NB4 (cell line): Measurements from ENCODE around the gene GLOD5.

ENCODE experiments used
- DNase-seq: peaks from one replicate; pipeline ENCODE4 v3.0.0; 2010; ENCODE audit warnings: low read depth
- H3K4me3 ChIP-seq: one replicate; pipeline ENCODE4 v1.5.1; 2011; ENCODE audit warnings: mild to moderate bottlenecking, low read depth, low read length, moderate library complexity
- CTCF ChIP-seq: IDR thresholded peaks from one replicate; pipeline ENCODE4 v1.5.1; 2012; ENCODE audit warnings: low read depth, low read length
- MAX ChIP-seq: IDR thresholded peaks from 2 replicates; pipeline ENCODE4 v1.6.1; 2011; ENCODE audit warnings: low read depth, low read length
- MYC ChIP-seq: IDR thresholded peaks from 2 replicates; pipeline ENCODE4 v1.6.1; 2011; ENCODE audit warnings: low read depth, low read length
- POLR2A ChIP-seq: IDR thresholded peaks from 2 replicates; pipeline ENCODE4 v1.6.1; 2011; ENCODE audit warnings: mild to moderate bottlenecking; ENCODE audit not compliant: insufficient read length; ENCODE audit errors: extremely low read depth

Gene GLOD5

DNA sequence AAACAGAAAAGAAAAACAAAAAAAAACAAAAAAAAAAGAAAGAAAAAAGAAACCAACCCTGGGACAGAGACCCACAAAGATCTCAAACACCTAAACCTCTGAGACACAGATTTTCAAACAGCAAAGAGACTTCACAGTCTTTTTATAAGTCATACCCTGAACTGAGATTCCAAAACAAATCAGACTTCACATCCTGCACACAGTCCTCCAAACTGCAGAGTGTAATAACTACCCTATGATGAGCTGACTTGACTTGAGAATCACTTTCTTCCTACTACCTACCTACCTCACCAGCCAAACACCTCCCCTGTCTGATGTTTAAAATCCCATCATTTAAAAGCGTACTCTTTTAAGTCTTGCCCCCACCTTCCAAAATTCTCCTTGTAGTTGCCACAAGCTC, 25.2 kb upstream of the GLOD5 start:
- no peak for TF ChIP-seq MYC
- H3K4me3 ChIP-seq, result peak overlapping the region; percentile 64
- peak; percentile 6 for DNase-seq

- TF ChIP-seq POLR2A (no peak), MAX (no peak), CTCF (no peak), MYC (no peak)
- peak overlapping the region; percentile 64 for H3K4me3 ChIP-seq
- DNase-seq, result no peak
Measured at GRCh38 chrX:48736878-48737212, 24.7 kb upstream of the GLOD5 start.

DNA sequence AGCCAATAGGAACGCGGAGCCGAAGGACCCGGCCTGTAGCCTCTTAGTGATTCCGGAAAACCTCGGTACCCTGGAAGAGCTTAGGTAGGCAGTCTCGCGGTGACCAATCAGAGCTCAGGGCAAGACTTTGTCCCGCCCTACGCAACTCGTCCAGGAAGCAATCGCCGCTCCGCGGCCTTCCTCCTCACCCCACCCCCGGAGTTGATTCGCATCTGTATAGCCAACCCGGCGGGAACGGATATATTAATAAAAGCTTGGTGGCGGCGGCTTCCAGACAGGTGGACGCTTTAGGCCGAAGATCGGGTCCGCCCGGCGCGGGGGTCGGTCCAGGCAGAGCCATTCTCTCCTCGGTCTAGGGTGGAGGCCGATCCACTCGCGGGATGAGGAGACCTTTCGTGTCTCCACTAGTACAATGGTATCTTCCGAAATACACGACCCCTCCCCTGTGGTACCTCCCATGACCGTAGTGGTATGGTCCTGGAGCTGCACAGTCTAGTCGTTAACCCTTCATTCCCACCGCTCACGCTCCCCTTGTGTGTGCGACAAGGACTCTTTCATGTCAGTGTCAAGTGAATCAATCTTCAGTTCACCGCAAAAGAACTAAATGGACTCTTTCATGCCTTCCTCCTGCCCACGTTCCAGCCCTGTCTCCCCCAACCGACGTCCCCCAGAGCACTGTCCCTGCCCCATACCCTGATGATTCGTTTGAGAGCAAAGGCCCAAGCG, 24.2 kb upstream of the GLOD5 start:
- TF ChIP-seq CTCF, result no peak
- TF ChIP-seq MAX, result no peak
- peak; percentile 20; the same call in 1 of the 2 replicates for TF ChIP-seq MYC
- TF ChIP-seq POLR2A, result peak; percentile 60
- peak overlapping the region; percentile 71 for H3K4me3 ChIP-seq
- peak; percentile 98 for DNase-seq

GRCh38 chrX:48737940-48738339, 23.6 kb upstream of the GLOD5 start:
- DNase-seq, result peak; percentile 6
- TF ChIP-seq MYC, result no peak
- no peak for TF ChIP-seq MAX
- no peak for TF ChIP-seq CTCF
- no peak for TF ChIP-seq POLR2A
- peak overlapping the region; percentile 71 for H3K4me3 ChIP-seq

GRCh38 chrX:48741834-48742233, 19.7 kb upstream of the GLOD5 start:
- no peak for TF ChIP-seq POLR2A
- TF ChIP-seq MAX, result no peak
- TF ChIP-seq CTCF, result no peak
- TF ChIP-seq MYC, result no peak
- peak; percentile 8 for DNase-seq
- H3K4me3 ChIP-seq, result no peak overlapping the region

GRCh38 chrX:48745222-48745621, 16.3 kb upstream of the GLOD5 start:
- no peak for DNase-seq
- H3K4me3 ChIP-seq, result no peak overlapping the region
- no peak for TF ChIP-seq MYC
- TF ChIP-seq POLR2A, result no peak
- no peak for TF ChIP-seq CTCF
- TF ChIP-seq MAX, result no peak
